Stimulated activated CD8-positive, alpha-beta memory T cell treated with anti-CD3 and anti-CD28 coated beads, Interleukin-4, amount 100 ng/mL, for 24 hours (primary cell): ENCODE data around the gene SGF29.
"Not testable (repeated sequence)": the region's sequence is repeated elsewhere in the genome, so short reads cannot be mapped to it uniquely, and the experiment has no call there.

Source experiments
- DNase-seq: peaks from one replicate; pipeline ENCODE4 v3.0.0-alpha.2; 2020; ENCODE audit warnings: low read depth

SGF29 gene

DNA sequence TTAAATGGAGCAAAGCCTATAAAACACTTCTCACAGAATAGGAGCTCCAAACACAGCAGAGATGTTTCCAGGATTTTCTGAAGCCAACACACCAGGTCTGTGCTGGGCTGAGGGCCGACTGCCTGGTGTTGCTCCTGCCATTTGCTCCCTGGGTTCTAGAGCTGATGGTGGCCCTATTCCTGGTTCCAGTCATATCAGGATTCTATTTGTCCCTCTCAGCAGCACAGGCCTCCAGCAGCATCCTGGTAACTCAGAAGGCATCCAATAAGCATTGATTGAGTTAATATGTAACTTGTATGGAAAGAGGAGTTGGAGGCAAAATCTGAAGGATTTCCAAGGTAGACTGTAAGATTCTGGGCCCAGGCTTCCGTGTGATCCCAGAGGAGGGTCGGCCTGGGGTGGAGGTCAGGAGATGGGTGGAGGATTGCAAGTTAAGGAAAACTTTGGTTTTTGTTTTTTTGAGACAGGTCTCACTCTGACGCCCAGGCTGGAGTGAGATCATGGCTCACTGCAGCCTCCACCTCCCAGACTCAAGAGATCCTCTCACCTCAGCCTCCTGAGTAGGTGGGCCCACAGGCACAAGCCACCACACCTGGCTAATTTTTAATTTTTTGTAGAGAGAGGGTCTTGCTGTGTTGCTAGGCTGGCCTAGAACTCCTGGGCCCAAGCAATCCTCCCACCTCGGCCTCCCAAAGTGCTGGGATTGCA, 20.6 kb upstream of the SGF29 start:
- DNase-seq = no peak

DNA sequence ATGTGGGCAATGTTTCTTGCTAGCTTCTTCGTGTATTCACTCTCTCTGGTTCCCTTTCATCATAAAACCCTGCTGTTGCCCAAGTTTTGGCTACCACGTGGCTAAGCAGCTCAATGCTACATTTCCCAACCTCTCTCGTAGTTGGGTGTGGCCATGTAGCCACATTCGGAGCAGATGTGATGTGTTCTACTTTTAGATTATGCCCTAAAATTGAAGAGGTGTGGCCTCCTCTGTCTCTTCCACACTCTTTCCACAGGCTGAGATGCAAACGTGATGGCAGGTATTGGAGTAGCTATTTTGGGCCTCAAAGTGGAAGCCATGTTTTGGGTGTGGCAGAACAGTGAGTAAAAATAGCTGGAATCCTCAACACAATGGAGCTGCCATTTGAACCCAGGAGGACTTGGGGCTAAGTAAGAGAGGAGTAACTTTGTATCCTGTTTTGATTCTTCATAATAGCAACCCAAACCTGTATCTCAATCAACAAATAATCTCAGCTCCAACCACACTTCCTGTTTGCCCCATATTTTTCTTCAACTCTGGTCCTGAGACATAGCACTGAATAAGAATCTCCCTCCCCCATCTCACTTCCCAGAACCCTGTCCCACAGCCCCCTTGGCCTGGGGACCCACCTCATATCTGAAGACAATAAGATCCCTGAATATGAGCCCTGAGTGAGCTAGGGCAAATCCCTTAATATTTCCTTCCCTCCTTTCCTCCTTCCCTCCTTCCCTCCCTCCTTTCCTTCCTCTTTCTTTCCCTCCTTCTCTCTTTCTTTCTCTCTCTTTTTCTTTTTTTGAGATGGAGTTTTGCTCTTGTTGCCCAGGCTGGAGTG, 19.0 kb upstream of the SGF29 start:
- DNase-seq = no peak

DNA sequence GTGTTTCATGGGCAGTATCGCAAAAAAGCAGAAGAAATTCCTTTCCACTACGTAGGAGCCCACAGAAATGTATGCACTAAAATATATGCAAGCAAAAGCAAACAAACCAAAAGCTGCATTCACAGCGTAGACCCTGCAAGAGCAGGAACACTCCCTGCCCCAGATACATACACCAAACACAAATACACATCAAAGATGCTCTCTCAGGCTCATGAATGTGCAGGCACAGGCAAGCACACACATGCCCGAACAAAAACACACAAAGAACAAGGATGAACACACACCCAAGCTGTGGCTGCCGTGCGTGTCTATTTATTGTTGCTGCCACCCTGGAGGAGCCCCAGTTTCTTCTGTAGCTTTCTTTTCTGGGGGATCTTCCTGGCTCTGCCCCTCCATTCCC, 16.6 kb upstream of the SGF29 start:
- DNase-seq = no peak

DNA sequence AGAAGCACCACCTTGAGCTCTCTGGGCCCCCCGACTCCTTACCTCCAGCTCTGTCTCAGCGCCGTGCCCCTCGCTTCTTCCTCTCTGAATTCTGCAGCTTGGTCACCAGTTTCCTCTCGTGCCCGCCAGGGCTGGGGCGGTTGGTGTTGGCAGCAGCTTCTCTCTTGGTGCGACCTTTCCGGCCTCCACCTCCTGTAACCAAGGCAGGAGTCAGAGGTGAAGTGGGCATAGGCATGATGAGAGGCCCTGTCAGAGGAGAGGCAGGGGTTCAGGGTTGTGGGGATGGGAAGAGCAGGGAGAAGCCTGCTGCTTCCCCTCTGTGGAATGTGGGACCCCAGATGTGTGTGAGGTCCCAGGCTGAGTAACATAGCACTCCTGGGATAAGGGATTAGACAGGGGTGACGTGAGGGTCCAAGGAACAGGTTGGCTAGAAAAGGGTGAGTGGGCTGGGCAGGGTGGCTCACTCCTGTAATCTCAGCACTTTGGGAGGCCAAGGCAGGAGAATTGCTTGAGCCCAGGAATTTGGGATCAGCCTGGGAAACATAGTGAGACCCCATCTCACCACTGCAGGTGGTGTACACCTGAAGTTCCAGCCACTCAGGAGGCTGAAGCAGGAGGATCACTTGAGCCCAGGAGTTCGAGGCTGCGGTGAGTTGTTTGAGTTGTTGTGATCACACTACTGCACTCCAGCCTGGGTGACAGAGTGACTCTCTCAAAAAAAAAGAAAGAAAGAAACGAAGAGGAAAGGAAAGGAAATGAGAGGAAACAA, 15.6 kb upstream of the SGF29 start:
- DNase-seq = no peak

DNA sequence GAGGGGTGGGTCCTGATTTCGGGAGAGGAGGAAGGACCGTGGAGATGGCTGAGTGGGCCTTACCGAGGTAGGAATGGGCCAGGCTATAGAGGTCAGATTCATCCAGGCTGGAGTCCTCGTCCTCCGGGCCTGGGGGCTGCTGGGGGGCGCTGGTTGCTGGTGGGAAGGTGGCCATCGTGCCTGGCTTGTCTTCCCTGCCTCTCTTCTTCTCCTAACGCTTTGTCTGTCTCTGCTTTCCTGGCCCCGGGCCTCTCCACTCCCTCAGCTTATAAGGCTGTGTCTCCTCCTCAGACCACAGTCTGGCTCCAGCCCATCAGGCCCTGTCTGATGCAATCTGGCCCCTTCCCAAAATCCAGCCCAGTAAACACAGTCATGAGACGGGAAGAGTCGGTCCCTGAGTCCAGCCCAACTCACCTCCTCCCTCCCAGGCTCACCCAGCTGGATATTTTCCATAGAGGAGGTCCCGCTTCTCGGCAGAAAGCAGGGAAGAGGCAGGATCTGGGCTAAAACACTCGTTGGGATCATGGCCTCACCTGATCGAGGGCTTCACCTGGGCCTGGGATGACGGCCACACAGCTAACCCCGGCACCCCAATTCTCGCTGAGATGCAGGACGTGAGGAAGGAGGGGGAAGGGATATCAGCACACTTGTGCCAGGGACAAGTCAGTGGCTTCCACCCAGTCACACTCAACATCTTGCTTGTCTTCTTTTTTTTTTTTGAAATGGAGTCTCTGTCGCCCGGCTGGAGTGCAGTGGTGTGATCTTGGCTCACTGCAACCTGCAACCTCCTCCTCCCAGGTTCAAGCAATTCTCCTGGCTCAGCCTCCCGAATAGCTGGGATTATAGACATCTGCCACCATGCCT, 14.8 kb upstream of the SGF29 start, which contains the start of gene NUPR1:
NUPR1 (minus strand) TSS at position 242 of the 864 bp plus-strand sequence; CDS start at position 175, 67 bp downstream.
- no peak for DNase-seq

DNA sequence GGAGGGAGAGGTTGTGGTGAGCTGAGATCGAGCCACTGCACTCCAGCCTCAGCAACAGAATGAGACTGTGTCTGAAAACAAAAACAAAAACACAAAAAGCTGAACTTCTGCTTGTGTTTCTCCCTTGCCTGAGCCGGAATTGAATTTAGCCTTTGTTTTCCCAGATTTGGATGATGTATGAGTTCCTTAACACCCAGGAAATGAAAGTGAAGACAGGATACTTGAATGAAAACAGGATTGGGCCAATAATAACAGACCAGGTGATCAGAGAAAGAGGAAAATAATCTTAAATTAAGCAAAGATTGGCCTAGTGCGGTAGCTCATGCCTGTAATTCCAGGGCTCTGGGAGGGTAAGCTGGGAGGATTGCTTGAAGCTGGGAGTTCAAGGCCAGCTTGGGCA, 13.4 kb upstream of the SGF29 start:
- no peak for DNase-seq

DNA sequence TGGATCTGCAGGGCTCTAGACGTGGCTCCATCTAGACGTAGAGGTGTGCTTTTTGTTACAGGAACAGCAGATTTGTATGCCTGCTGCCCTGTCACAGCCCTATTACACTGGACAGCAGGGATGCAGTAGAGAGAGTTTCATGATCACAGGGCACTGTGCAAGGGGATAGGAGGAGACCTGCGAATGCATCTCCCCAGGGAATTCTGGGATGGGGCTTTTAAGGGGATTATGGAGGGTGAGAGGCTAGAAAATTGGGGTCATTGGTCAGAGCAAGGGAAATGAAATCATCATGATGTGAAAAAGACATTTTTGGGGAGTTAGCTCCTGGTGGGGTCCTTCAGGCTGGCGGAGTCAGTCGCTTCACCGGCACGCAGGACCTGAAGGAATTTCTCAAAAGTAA, 11.1 kb upstream of the SGF29 start:
- DNase-seq = no peak

DNA sequence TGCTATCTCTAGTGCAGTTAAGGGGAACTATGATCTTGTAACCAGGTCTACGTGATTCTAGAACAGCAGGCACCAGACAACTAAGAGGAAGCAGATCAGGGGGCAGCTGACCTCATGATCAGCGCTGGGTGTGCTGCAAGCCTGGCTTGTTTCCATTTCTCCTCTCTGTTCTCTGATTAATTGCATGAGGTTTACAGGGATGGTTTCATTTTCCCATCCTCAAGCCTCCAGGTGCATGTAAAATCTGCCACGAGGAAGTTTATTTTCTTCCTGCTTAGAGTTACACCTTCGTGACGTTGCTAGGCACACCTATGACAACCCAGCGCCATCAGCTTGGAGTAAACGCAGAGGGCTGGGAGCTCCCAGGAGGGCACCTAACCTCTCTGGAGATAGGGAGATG, 10.6 kb upstream of the SGF29 start:
- no peak for DNase-seq

DNA sequence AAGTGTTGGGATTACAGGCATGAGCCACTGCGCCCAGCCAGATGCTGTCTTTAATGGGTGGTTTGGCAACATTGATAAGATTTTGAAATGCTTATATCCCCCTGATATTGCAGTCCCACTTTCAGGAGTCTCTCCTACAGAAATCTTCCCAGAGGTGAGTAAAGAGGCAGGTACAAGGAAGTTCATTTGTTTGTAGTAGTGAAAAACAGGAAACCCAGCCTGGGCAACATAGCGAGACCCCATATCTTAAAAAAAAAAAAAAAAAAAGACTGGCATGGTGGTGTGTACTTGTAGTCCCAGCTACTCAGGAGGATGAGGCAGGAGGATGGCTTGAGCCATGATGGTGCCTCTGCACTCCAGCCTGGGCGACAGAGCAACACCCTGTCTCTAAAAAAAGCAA, 8.7 kb upstream of the SGF29 start:
- DNase-seq = no peak

DNA sequence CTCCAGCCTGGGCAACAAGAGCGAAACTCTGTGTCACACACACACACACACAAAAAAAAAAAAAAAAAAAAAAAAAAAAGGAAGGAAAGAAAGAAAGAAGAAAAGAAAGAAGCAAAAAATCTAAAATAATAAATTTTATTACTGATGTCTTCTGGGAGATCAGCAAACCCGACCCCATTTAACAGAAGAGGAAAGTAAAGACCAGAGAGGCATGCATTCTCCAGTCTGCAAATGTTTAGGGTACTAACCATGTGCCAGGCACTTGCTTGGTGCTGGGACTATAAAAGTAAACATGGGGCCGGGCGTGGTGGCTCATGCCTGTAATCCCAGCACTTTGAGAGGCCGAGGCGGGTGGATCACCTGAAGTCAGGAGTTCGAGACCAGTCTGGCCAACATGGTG, 7.8 kb upstream of the SGF29 start:
- DNase-seq = not testable (repeated sequence)

DNA sequence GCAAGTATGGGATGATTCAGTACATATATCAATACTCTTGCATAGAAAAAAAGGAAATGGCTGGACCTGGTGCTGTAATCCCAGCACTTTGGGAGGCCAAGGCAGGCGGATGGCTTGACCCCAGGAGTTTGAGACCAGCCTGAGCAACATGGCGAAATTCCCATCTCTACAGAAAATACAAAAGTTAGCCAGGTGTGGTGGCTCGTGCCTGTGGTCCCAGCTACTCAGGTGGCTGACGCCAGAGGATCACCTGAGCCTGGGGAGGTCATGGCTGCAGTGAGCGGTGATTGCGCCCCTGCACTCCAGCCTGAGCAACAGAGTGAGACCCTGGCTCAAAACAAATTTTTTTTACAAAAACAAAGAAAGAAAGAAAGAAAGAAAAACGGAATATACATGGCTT, 7.1 kb upstream of the SGF29 start:
- DNase-seq = no peak

DNA sequence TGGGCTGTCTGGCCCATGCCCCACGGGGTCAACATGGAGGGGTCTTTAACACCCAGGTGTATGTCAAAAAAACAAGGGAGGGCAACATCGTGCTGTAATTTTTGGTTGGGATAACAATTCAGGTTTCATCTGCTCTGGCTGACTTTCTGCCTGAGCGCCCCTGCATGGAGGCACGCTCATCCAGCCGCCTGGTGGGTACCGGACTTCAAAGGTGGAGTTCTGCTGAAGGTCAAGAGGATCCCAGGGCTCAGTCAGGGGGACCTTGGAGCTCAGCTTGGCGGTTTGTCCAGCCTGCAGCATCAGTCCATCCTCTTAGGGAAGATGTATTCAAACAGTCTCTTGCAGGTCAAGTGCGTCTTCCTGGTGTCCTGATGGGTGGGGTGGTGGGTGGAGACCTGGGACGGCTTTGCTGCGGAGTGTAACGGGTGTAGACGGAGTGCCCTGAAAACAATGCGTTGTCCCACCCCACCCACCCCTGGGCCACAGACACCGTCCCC, 5.4 kb upstream of the SGF29 start:
- no peak for DNase-seq

DNA sequence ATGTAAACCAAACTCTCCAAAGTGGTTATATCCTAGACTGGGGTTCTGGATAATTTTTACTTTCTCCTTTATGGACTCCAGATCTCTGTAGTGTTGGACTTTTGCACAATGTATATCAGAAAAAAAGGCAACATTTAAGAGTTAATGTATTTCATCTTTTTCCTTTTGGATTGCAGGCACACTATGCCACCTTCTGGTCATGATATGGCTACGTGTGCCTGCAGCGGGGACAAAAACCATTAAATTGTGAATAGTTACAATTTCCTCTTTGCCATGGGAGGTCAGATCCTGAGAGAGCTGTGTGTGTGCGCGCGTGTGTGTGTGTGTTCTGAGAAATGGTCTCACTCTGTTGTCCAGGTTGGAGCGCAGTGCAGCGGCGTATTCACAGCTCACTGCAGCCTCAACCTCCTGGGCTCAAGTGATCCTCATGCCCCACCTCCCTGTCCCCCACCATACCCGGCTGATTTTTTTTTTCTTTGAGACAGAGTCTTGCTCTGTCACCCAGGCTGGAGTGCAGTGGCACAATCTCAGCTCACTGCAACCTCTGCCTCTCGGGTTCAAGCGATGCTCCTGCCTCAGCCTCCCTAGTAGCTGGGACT, 4.3 kb upstream of the SGF29 start:
- no peak for DNase-seq

DNA sequence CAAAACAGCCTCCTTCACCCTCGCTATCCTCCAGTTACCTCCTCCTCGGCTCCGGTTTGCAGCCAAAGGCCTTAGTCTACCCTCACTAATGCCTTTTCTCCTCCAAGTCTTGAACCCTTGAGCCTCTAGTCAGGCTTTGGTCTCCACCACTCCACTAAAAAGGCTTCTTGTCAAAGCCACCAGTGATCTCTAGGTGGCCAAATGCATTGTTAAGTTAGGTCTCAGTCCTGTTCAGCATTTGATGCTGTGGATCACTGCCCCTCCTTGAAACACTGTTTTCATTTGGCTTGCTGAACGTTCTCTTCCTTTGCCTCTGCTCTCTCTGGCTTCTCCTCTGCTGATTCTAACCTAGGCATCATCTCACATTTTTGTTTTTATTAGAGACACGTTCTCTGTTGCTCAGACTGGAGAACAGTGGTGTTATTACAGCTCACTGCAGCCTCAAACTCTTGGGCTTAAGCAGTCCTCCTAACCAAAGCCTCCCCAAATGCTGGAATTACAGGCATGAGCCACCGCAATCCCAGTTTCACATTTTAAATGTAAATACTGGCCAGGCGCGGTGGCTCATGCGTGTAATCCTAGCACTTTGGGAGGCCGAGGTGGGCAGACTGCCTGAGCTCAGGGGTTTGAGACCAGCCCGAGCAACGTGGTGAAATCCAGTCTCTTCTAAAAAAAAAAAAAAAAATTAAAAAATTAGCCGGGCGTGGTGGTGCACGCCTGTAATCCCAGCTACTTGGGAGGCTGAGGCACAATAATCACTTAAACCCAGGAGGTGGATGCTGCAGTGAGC, 1.1 kb downstream of the SGF29 start:
- no peak for DNase-seq

DNA sequence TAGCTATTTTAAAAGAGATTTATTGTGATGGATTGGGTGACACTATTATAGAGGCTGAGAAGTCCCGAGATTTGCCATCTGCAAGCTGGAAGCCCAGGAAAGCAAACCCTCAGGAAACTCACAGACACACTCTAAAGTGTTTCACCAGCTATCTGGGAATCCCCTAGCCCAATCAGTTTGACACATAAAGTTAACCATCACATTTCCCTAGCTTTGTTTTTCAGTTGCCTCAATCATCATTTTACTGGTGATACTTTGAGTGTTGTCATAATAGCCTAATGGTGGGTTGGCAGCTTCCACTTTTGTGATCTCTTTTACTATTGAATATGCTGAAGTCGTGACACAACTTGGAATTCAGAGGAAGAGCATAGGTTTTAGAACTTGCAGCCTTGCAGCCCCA, 1.8 kb downstream of the SGF29 start:
- DNase-seq = no peak

DNA sequence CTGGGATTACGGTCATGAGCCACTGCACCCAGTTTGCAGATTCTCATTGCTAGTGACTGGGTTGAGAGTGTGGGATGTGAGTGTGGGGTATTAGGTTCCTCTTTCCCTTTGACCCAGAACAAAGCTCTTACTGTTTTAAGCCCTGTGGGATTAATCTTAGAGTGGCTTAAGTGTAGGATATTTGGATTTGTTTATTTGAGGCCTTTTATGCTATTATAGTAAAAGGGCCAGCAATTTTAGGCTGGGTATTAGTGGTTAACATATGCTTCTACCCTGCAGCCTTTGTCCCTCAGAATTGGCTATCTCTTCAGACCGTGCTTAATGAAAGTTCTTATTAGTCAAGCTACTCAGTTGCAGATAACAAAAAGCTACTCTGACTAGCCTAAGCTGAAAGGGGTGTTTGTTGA, 3.2 kb downstream of the SGF29 start:
- DNase-seq = no peak

DNA sequence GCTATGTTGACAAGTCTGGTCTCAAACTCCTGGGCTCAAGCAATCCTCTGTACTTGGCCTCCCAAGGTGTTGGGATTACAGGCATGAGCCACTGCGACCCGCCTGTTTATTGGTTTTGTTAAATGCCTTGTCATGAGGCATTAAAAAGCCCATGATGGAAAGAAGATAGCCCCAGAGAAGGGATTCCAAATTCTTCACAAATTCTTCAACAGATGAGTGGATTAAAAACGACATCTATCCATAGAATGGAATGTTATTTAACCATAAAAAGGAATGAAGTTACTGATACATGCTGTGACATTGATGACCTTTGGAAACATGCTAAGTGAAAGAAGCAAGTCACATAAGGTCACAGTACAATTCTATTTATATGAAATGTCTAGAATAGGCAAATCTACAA, 4.7 kb downstream of the SGF29 start:
- DNase-seq = no peak

DNA sequence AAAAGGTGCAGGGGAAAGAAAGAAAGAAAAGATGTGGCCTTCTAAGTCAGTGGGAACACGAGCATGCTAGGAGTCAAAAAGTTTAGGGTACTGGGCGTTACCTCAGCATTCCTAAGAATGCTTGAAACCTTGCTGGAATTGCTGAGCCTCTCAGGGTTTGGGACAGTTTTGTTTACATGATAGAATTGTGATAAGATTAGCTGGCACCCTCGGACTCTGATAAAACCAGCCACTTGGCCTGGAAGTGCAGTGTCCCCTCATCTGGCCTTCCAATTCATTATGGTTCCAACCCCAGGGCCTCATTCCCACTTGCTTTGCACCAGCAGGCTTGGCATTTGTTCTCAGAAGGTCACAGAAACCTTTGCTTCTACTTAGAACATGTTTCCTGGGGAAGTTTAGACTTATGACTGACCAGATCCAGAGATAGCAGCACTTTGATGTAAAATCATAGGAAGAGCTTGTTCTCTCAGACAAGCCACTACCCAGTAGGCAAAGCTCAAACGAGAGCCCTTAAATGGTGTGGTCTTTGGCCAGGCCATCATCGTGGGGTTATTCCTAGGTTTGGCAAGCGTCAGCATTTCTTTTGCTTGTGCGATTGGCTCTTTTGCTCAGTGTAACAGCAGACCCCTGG, 8.0 kb downstream of the SGF29 start:
- no peak for DNase-seq

DNA sequence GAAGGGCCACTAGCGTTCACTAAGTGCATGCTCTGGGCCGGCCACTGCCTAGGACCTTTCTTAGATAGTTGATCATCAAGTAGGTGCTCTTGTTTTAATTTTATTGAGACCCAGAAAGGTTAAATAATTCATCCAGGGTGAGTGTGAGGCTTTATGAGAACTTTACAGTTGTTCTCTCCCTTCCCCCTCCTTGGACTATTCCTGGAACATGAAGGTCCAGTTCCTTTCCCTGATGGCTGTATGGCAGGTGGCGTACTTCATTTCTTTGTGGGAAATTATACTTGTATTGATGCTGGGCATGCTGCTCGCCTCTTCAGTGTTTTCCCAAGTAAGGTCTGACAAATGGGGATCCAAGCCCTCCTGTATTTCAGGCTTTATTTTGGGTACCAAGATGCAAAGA, 8.5 kb downstream of the SGF29 start:
- no peak for DNase-seq

DNA sequence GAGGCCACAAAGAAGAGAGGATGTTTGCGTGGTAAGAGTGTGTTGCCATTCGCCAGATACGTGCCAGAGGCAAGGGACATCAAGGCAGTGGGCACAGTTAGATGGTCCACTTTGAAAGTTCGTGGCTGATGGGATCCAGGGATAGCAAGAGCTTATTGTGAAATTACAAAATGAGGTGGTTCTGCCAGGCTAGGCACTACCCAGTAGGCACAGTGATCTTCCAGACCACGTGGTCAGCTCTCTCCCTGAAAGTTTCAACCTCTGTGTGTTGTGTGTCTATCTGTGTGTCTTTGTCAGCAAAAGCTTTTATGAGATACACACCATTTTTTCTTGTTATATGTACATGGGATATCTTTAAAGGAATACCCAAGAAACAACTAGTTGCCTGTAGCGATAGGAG, 9.5 kb downstream of the SGF29 start:
- no peak for DNase-seq
